Testis (tissue), 3 donors: Measurements from ENCODE around the gene FXYD5. TPM values are rescaled to one million over a fixed set of nuclear protein-coding genes. Genes with fewer than 3 reads are reported as not detected.

Experiments used
- DNase-seq: peaks from one replicate; pipeline ENCODE4 v3.0.0-alpha.2; 2019
- H3K27ac ChIP-seq, 2 donors: fragments of 200-600 bp; sonication (generic); one replicate each; pipeline ENCODE4 v1.5.1; 2019
- H3K27me3 ChIP-seq: fragments of 200-600 bp; sonication (generic); one replicate; pipeline ENCODE4 v1.5.1; 2019
- H3K36me3 ChIP-seq: fragments of 200-600 bp; sonication (generic); one replicate; pipeline ENCODE4 v1.5.1; 2017; ENCODE audit warnings: low read depth; ENCODE audit errors: missing control alignments
- H3K4me1 ChIP-seq: fragments of 200-600 bp; sonication (generic); one replicate; pipeline ENCODE4 v1.5.1; 2019
- H3K4me3 ChIP-seq, 2 donors: fragments of 200-600 bp; sonication (generic); one replicate each; pipeline ENCODE4 v1.5.1; 2017 to 2019
- H3K9me3 ChIP-seq: fragments of 200-600 bp; sonication (generic); one replicate; pipeline ENCODE4 v1.5.1; 2017
- CTCF ChIP-seq, 3 experiments: fragments of 450-650 bp in 2 of 3; fragments of 200-600 bp in 1 of 3; sonication (generic) in 1 of 3; IDR thresholded peaks; one replicate each; pipeline ENCODE4 v1.5.1; 2016 to 2019; ENCODE audit warnings: antibody characterized with exemption in 3 of 3, mild to moderate bottlenecking in 2 of 3, moderate library complexity in 1 of 3
- POLR2A ChIP-seq: fragments of 450-650 bp; IDR thresholded peaks from one replicate; pipeline ENCODE4 v1.6.1; 2017; ENCODE audit warnings: antibody characterized with exemption, mild to moderate bottlenecking, moderate library complexity
- WGBS, 2 donors: methylation state at CpG; one replicate each; pipeline ENCODE4 v1.1.5; 2018; 5-methylcytosine and 5-hydroxymethylcytosine counted together
- intact Hi-C: fragments of 100-400 bp; cut with DNase I; formaldehyde crosslinking; loops from one replicate; pipeline ENCODE4 v1.15.1; 2023; ENCODE audit warnings: low total_unique reads
- polyA plus RNA-seq: library from polyadenylated mRNA; stranded (reverse); fragments of 350-450 nt; fragmentation: Illumina TruSeq; extraction: RNeasy Lipid Tissue Mini Kit (QIAGEN cat#74804); gene quantifications from one replicate; pipeline ENCODE4 v1.2.3, GENCODE V29; 2014; ENCODE audit warnings: low read depth, low replicate concordance; ENCODE audit not compliant: insufficient read depth
- total RNA-seq, 2 donors: library from RNA; depleted of rRNA; stranded (reverse); fragments of >200 nt; gene quantifications; one replicate each; pipeline ENCODE4 v1.2.3, GENCODE V29; 2016

The FXYD5 gene
- total and polyA plus RNA-seq, 3 donors from 2014 or later = 5.7 to 38.1 (median 17.5) TPM

- H3K36me3 ChIP-seq = no peaks in the 10 kb centered on the region
- peaks cover 14% of the 10 kb centered on the region for H3K4me1 ChIP-seq
- intact Hi-C loops = no loop called here
- H3K27me3 ChIP-seq = no peaks in the 10 kb centered on the region
- TF ChIP-seq POLR2A (no peak), CTCF (IDR thresholded peaks at IDR 0.05) (no peak)
- no peaks in the 10 kb centered on the region for H3K9me3 ChIP-seq
- no peak overlapping the region for H3K4me3 ChIP-seq
- 44 to 59% methylated on average over 4 of the region's 4 CpGs for WGBS, 2 donors
- no peak for DNase-seq
- H3K27ac ChIP-seq = no peak overlapping the region
Observed at GRCh38 chr19:35209646-35210045, 55.1 kb downstream of the FXYD5 start.

DNA sequence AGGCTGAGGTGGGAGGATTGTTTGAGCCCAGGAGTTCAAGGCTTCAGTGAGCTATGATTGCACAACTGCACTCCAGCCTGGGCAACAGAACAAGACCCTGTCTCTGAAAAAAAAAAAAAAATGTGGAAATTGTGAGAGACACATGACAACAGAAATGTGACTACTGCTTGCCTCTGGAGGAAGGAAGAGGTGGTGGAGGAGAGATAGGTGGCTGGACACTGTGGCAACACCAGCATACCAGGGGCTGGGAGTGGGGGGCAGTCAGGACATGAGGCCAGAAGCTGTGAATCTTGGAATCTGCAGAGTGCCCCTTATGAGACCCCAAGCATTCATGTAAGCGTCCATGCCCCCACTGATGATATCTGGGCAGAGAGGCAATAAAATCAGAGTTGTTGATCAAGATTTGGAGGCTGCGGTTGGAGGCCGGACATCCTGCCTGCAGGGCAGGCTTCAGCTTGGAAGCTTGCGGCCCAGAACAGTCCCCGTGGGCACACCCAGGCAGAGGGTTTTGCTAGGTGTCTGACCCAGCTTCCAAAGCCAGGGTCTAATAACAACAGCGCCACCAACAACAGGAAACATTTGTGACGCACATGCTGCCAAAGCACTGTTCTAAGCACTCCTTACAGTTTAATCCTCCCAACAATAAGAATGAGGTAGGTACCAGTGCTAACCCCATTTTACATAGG lies 57.2 kb downstream of the FXYD5 start:
- Histone ChIP-seq H3K27me3 (no peaks in the 10 kb centered on the region), H3K27ac (peak overlapping the region in 1 of 2 donors; percentile 63), H3K4me1 (peaks cover 15% of the 10 kb centered on the region), H3K9me3 (no peaks in the 10 kb centered on the region), H3K36me3 (no peaks in the 10 kb centered on the region), H3K4me3 (no peak overlapping the region)
- peak; percentile 49 for DNase-seq
- WGBS, 2 donors = 74 to 85% methylated on average over 7 of the region's 7 CpGs
- intact Hi-C loops = no loop called here
- TF ChIP-seq CTCF (IDR thresholded peaks at IDR 0.05) (no peak), POLR2A (no peak)

- intact Hi-C loops = no loop called here
- DNase-seq = no peak
- Histone ChIP-seq H3K9me3 (no peaks in the 10 kb centered on the region), H3K36me3 (no peaks in the 10 kb centered on the region), H3K27ac (peak overlapping the region in 1 of 2 donors; percentile 63), H3K27me3 (no peaks in the 10 kb centered on the region), H3K4me1 (peaks cover 15% of the 10 kb centered on the region), H3K4me3 (no peak overlapping the region)
- 68 to 75% methylated on average over 7 of the region's 7 CpGs for WGBS, 2 donors
- no peak for TF ChIP-seq POLR2A
- TF ChIP-seq CTCF (IDR thresholded peaks at IDR 0.05) = no peak
Observed at GRCh38 chr19:35212241-35212640, 57.7 kb downstream of the FXYD5 start.

DNA sequence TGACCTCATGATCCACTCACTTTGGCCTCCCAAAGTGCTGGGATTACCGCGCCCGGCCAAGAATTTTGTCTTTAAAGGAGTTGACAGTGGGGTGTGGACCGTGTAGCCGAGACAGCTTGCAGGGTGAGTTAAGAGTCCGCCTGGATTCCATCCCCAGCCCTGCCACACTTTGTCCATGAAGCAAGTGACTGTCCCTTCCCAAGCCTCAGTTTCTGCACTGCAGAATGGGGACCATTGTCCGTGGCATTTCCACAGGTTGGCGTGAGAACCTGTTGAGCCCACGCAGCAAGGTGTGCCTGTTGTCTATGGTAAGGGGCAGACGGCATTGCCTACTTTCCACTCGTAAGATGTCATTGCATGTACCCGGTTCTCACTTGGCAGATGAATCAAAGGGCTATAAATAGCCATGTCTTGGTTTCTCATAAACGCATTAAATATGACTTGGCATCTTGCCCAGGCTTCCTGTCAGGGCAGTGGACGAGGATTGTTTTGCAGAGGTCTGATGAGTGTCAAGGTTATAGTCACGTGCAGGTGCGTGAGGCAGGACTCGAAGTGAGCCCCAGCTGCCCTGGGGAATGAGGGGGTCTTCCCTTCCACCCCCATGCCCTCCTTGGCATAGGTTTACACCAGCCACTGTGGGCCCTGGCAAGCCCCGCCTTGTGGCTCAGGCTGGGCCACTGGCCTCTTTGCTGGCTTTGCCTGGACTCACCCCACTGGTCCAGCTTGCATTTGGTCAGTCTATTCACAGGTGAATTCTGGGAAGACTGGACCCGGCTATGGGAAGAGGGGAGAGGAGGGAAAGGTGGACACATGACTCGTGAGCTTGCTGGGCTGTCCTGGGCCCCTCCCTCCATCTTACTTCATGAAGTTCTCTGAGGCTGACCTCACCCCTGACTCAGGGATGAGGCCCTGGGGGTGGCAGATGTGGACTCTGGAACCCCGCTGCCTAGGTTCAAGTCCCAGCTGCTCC lies 59.4 kb downstream of the FXYD5 start:
- no peak overlapping the region for H3K4me3 ChIP-seq
- peak overlapping the region; percentile 63 to 73 for H3K27ac ChIP-seq
- peak; percentile 89 for DNase-seq
- intact Hi-C loops = no loop called here
- H3K9me3 ChIP-seq = no peaks in the 10 kb centered on the region
- 36 to 44% methylated on average over 17 to 21 of the region's 21 CpGs for WGBS, 2 donors
- TF ChIP-seq CTCF (IDR thresholded peaks at IDR 0.05) = no peak
- TF ChIP-seq POLR2A = no peak
- H3K27me3 ChIP-seq = no peaks in the 10 kb centered on the region
- H3K36me3 ChIP-seq = no peaks in the 10 kb centered on the region
- peaks cover 15% of the 10 kb centered on the region for H3K4me1 ChIP-seq
